HepG2 (cell line): Measurements from ENCODE around the gene RSPRY1. TPM values are rescaled to one million over a fixed set of nuclear protein-coding genes. Genes with fewer than 3 reads are reported as not detected.

Experiments used
- HNF4G ChIP-seq, 2 experiments: sonication (generic) in 1 of 2; formaldehyde crosslinking in 1 of 2; IDR thresholded peaks; 2 replicates each; pipeline versions ENCODE4 v1.4.0 to v1.6.1; 2011 to 2020; ENCODE audit warnings: borderline replicate concordance in 2 of 2, low read depth in 2 of 2, mild to moderate bottlenecking in 2 of 2, low read length in 1 of 2, missing genetic modification reagents in 1 of 2, moderate library complexity in 1 of 2
- RARA ChIP-seq: IDR thresholded peaks from 2 replicates; pipeline ENCODE4 v1.6.1; 2016; ENCODE audit warnings: missing genetic modification reagents, missing compliant biosample characterization
- SKI ChIP-seq: fragments of 450-650 bp; IDR thresholded peaks from one replicate; pipeline ENCODE4 v1.6.1; 2018; ENCODE audit warnings: mild to moderate bottlenecking; ENCODE audit not compliant: partially characterized antibody
- SOX13 ChIP-seq, 3 experiments: fragments of 450-650 bp in 1 of 3; sonication (generic) in 1 of 3; formaldehyde crosslinking in 1 of 3; IDR thresholded peaks in 2 of 3; conservative IDR thresholded peaks in 1 of 3; 2 replicates each; pipeline versions ENCODE4 v1.5.0 to v1.6.1; 2016 to 2020; ENCODE audit warnings: antibody characterized with exemption in 1 of 3, mild to moderate bottlenecking in 1 of 3, missing compliant biosample characterization in 1 of 3, missing genetic modification reagents in 1 of 3, moderate library complexity in 1 of 3
- ZNF816 ChIP-seq: sonication (generic); formaldehyde crosslinking; IDR thresholded peaks from 2 replicates; pipeline ENCODE4 v1.8.0; 2022; ENCODE audit warnings: missing genetic modification reagents, mild to moderate bottlenecking, borderline replicate concordance
- polyA plus RNA-seq, 8 experiments: library from polyadenylated mRNA; depleted of rRNA in 3 of 8; stranded (reverse) in 7 of 8; unstranded in 1 of 8; fragments of >200 nt; fragmentation: Illumina TruSeq in 4 of 8; extraction: Trizol in 4 of 8; gene quantifications; 2 replicates each; pipeline versions ENCODE4 v1.2.1 to v1.2.3, GENCODE V29; 2011 to 2016; ENCODE audit warnings: low read depth in 4 of 8, missing spikeins in 1 of 8, mixed read lengths in 1 of 8; ENCODE audit not compliant: insufficient read depth in 1 of 8
- total RNA-seq, 5 experiments: library from RNA; depleted of rRNA; stranded (reverse); fragments of >200 nt; fragmentation: Illumina TruSeq; extraction: Trizol; gene quantifications; 2 replicates each; pipeline ENCODE4 v1.2.3, GENCODE V29; 2016; ENCODE audit warnings: low read depth in 1 of 5
- TF ChIP-seq, protein P1 (sequence below): sonication (generic); formaldehyde crosslinking; conservative IDR thresholded peaks from 2 replicates; pipeline ENCODE4 v1.4.0; 2020; ENCODE audit warnings: mild to moderate bottlenecking, missing genetic modification reagents, moderate library complexity
- TF ChIP-seq, protein P2 (sequence below): sonication (generic); formaldehyde crosslinking; IDR thresholded peaks from 2 replicates; pipeline ENCODE4 v1.5.0; 2020; ENCODE audit warnings: missing genetic modification reagents, mild to moderate bottlenecking, borderline replicate concordance
- TF ChIP-seq, protein P3 (sequence below): sonication (generic); formaldehyde crosslinking; IDR thresholded peaks from 2 replicates; pipeline ENCODE4 v1.4.0; 2020; ENCODE audit warnings: missing genetic modification reagents

RSPRY1 gene
- total and polyA plus RNA-seq, 2 of the 13 experiments (the other 11 are each of a cell fraction or from before 2014, with no cell fraction given): 53.4 to 61.0 TPM

DNA sequence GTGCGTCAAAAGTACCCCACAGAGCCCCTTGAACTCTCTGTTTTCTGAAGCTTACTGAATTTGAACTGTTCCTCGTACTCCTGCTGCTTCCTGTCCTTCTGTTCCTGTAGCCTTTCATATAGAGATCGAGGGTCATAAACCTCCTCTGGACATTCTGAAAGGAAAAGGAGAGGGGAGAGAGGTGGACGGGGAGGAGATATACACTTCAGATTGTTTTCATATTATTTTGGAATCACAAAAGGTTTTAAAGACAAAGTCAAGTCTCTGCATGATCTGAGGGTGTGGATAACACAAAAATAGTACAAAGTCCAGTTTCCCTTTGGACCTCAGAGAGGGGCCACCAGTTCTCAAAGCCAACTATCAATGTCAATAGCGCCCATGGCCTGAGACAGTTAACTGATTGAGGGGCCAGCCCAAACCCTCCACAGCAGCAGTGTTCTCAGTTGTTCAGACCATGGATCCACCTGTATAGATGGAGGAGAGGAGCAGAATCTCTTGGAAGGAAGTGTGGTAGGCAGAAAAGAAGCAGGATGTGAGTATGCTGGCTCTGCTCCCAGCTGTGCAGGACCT, 13.3 kb upstream of the RSPRY1 start (continued):
- TF ChIP-seq HNF4G (IDR thresholded peaks at IDR 0.05; ENCODE audit: borderline replicate concordance, low read depth, low read length): peak; percentile 61; the same call in 1 of the 2 replicates
- peak; percentile 68; the same call in 1 of the 2 replicates for TF ChIP-seq HNF4G (CRISPR knock-in tag; IDR thresholded peaks at IDR 0.05; ENCODE audit: borderline replicate concordance, low read depth)
- TF ChIP-seq, protein P1, sequence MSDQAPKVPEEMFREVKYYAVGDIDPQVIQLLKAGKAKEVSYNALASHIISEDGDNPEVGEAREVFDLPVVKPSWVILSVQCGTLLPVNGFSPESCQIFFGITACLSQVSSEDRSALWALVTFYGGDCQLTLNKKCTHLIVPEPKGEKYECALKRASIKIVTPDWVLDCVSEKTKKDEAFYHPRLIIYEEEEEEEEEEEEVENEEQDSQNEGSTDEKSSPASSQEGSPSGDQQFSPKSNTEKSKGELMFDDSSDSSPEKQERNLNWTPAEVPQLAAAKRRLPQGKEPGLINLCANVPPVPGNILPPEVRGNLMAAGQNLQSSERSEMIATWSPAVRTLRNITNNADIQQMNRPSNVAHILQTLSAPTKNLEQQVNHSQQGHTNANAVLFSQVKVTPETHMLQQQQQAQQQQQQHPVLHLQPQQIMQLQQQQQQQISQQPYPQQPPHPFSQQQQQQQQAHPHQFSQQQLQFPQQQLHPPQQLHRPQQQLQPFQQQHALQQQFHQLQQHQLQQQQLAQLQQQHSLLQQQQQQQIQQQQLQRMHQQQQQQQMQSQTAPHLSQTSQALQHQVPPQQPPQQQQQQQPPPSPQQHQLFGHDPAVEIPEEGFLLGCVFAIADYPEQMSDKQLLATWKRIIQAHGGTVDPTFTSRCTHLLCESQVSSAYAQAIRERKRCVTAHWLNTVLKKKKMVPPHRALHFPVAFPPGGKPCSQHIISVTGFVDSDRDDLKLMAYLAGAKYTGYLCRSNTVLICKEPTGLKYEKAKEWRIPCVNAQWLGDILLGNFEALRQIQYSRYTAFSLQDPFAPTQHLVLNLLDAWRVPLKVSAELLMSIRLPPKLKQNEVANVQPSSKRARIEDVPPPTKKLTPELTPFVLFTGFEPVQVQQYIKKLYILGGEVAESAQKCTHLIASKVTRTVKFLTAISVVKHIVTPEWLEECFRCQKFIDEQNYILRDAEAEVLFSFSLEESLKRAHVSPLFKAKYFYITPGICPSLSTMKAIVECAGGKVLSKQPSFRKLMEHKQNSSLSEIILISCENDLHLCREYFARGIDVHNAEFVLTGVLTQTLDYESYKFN (CRISPR knock-in tag): peak; percentile 68
- TF ChIP-seq, protein P2, sequence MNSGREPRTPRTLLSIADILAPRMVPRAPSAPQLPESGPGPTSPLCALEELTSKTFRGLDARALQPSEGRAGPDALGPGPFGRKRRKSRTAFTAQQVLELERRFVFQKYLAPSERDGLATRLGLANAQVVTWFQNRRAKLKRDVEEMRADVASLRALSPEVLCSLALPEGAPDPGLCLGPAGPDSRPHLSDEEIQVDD: no peak
- TF ChIP-seq RARA (CRISPR knock-in tag): peak; percentile 40; the same call in 1 of the 2 replicates
- peak; percentile 56 for TF ChIP-seq SKI
- no peak for TF ChIP-seq ZNF816 (CRISPR knock-in tag)
- TF ChIP-seq, protein P3, sequence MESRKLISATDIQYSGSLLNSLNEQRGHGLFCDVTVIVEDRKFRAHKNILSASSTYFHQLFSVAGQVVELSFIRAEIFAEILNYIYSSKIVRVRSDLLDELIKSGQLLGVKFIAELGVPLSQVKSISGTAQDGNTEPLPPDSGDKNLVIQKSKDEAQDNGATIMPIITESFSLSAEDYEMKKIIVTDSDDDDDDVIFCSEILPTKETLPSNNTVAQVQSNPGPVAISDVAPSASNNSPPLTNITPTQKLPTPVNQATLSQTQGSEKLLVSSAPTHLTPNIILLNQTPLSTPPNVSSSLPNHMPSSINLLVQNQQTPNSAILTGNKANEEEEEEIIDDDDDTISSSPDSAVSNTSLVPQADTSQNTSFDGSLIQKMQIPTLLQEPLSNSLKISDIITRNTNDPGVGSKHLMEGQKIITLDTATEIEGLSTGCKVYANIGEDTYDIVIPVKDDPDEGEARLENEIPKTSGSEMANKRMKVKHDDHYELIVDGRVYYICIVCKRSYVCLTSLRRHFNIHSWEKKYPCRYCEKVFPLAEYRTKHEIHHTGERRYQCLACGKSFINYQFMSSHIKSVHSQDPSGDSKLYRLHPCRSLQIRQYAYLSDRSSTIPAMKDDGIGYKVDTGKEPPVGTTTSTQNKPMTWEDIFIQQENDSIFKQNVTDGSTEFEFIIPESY (CRISPR knock-in tag): peak; percentile 63
- no peak for TF ChIP-seq SOX13 (IDR thresholded peaks at IDR 0.05)
- TF ChIP-seq SOX13 (CRISPR knock-in tag; conservative IDR thresholded peaks at IDR 0.05 in 1 of 2, IDR thresholded peaks at IDR 0.05 in 1 of 2): peak in 1 of 2 experiments; percentile 63; a peak in 2 of 4 replicates
